AG08396 (cell line): ENCODE results near the gene NEUROD1.

Experiments
- DNase-seq: peaks from one replicate; pipeline ENCODE4 v3.0.0; 2012; ENCODE audit warnings: low spot score, mixed read lengths

The NEUROD1 gene

GRCh38 chr2:181632733-181633401, 47.5 kb downstream of the NEUROD1 start:
- DNase-seq: no peak

DNA sequence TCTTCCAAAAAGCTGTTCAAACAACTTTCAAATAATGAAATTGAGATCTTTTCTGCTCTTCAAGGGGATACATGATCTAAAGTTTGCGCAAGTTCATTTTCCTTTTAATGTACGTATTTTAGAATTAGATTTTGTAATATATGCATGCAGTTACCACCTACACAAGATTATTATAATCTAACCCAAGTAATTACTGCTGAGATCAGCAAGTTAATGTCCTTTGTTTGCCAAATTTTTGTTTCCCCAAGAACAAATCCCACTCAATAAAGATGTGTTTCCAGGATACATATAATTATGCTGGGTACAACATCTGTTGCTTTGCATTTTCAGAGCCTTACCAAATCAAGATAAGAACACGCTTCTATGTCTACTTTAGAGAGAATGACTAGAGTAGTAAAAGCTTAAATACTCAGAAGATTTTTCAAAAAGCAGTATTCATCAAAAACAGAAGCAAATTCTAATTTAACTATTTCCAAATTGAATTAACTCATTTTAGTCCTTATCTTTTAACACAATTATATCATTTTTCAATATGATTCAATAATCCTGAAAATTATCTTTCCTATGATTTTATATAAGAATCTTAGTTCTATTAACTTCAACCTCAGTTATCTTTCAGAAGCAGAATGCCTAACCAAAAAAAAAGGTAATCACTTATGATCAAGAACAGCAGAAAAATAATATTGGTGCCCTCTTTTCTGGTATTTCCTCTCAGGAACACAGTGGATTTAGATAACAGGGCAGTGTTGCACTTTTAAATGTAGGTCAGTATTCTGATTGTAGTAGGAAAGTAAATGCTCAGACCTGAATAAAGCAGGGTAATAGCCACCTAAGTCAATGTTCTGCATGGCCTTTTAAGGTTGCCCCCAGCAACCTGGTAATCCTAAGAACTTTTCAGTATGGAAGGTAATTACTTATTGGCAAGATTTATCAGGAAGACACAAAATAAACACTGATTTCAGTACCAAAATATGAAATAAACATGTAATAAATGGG, 51.4 kb downstream of the NEUROD1 start:
- no peak for DNase-seq

GRCh38 chr2:181627545-181627944, 52.8 kb downstream of the NEUROD1 start:
- no peak for DNase-seq

DNA sequence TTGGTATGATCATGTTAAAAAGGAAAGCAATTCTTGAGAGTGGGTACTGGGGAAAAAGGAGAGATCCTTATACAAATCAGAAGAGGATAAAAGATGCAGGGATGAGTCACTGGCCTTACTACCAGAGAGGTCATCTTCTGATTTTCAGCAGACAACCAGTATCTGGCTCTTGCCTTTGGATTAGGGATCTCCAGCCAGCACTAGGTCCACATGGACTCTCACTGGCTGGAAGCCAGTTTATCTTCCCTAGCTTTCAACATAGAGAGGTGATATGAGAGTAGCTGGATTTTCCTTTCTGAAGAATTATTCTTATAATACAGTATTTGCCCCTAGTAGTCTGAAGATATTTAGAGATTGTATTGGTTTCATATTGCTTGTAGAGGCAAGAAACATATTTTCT, 53.6 kb downstream of the NEUROD1 start:
- no peak for DNase-seq
